GM12875 (cell line): ENCODE results near the gene IL22RA1.

Experiments used
- H3K4me3 ChIP-seq: one replicate; pipeline ENCODE4 v1.5.1; 2011; ENCODE audit warnings: low read depth, low read length, control low read depth
- CTCF ChIP-seq: IDR thresholded peaks from 2 replicates; pipeline ENCODE4 v1.5.1; 2011; ENCODE audit warnings: low read depth, mild to moderate bottlenecking, control low read depth, inconsistent platforms, low read length, moderate library complexity, borderline replicate concordance; ENCODE audit not compliant: insufficient read depth

The IL22RA1 gene

DNA sequence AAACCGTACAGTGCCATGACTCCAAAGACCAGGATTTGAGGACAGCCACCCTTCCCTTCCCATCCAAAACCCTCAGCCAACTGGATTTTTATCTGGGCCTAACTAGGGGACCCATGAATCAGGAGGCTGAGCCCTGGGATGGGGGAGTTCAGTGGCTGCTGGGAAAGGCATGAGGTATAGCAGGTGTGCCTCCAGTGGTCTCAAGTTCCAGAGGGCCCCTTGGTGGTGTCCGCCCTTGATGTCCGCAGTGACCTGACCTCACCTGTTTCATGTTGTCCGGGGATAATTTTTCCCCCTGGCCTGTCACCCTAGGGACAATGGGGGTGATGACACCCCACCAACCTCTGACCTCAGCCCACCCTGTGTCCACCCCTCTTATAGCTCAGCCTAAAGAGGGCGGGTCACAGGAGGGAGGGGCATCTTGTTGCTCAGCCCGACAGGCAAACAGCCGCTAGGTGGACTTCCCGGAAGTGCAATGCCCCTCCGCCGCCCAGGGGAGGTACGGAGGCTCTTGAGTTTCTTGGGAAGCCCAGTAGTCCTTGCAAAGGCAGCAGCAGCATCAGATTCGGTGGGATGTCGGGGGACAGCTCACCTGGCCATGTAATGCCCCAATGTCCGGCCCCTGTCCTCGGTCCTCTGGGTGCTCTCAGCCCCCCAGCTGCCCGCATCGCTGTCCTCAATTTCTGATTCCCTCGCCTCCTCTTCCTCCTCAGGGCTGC, 13.8 kb upstream of the IL22RA1 start:
- TF ChIP-seq CTCF: no peak

DNA sequence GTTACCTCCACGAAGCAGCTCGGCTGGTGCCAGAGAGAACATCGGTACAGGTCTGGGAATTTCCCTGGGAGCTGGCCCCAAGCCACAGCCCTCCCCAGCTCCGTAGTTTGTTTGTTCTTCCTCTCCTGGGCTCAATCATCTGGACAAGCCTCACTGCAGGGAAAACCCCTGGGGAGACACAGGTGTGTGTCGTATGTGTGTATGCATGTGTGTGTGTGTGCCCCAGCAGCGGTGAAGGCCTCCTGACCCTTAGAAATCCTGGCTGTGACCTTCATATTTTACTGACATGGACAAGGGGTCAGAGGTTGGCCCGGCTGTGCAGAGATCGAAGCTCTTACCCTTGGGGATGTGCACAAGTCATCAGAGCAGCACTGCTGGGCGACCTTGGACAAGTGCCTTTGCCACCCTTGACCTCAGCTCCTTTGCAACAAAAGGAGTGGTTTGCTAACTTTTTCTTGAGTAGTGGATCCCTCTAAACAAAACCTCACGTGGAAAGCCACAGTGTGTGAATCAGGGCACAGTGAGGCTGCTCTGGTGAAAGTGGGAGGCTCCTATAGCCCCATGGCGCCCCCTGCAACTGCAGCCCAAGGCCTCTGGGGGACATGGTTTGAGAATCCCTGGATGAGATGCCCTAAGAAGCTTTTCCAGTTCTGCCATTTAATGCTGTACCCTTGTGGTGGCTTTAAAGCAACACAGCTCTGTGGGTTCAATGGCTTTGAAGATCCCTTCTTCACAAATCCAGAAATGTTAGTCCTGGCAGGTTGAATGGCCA, 12.3 kb upstream of the IL22RA1 start:
- TF ChIP-seq CTCF: peak; percentile 37
- H3K4me3 ChIP-seq: no peak overlapping the region

More for the DNA sequence above, 13.8 kb upstream of the IL22RA1 start:
- H3K4me3 ChIP-seq: no peak overlapping the region

DNA sequence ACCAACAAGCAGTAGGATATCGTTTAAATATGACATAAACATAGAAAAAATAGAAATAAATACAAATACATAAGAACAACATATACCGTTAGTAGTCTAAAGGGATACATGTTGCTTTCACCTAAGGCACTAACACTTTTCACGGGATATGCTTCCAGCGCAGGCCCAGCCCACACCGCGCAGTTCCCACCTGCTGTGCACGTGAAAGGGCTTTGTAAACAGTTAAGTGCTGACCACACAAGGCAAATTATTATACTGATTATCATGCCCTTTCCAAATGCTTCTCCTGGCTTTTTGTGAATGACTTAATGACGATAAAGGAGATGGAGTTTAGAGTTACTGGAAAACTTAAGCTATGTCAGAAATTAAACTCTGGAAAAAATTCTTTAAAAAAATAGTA, 11.3 kb upstream of the IL22RA1 start:
- TF ChIP-seq CTCF: no peak
- H3K4me3 ChIP-seq: no peak overlapping the region

GRCh38 chr1:24152631-24153494, 9.9 kb upstream of the IL22RA1 start:
- no peak overlapping the region for H3K4me3 ChIP-seq
- TF ChIP-seq CTCF: no peak

GRCh38 chr1:24151175-24151533, 8.2 kb upstream of the IL22RA1 start:
- TF ChIP-seq CTCF: no peak
- H3K4me3 ChIP-seq: no peak overlapping the region

- H3K4me3 ChIP-seq: no peak overlapping the region
These were observed 7.6 kb upstream of the IL22RA1 start for GRCh38 chr1:24150234-24151174.

More at GRCh38 chr1:24150234-24151174, 7.6 kb upstream of the IL22RA1 start:
- TF ChIP-seq CTCF: peak; percentile 86
